H9 (cell line): ENCODE data around the gene PTPRN2. TPM values are rescaled to one million over a fixed set of nuclear protein-coding genes. Genes with fewer than 3 reads are reported as not detected.

Experiments used
- DNase-seq: peaks from one replicate; pipeline ENCODE4 v3.0.0-alpha.2; 2017
- H2AFZ ChIP-seq: one replicate; pipeline ENCODE4 v1.6.1; 2013; ENCODE audit warnings: mild to moderate bottlenecking, low read length, control low read depth, moderate library complexity
- H2AK5ac ChIP-seq: 2 replicates; pipeline ENCODE4 v1.6.1; 2013; ENCODE audit warnings: low read length, control low read depth, mixed read lengths; ENCODE audit not compliant: insufficient read length
- H2BK120ac ChIP-seq: one replicate; pipeline ENCODE4 v1.6.1; 2013; ENCODE audit warnings: low read depth, mild to moderate bottlenecking, low read length, control low read depth, inconsistent platforms; ENCODE audit not compliant: poor library complexity, severe bottlenecking
- H2BK12ac ChIP-seq: 2 replicates; pipeline ENCODE4 v1.6.1; 2013; ENCODE audit warnings: low read length, control low read depth, mixed read lengths, low read depth; ENCODE audit not compliant: insufficient read length
- H2BK15ac ChIP-seq: 2 replicates; pipeline ENCODE4 v1.6.1; 2013; ENCODE audit warnings: low read depth, low read length, control low read depth
- H2BK20ac ChIP-seq: one replicate; pipeline ENCODE4 v1.6.1; 2013; ENCODE audit warnings: low read depth, mild to moderate bottlenecking, low read length, control low read depth, inconsistent platforms; ENCODE audit not compliant: poor library complexity, severe bottlenecking
- H2BK5ac ChIP-seq: 2 replicates; pipeline ENCODE4 v1.6.1; 2013; ENCODE audit warnings: low read length, control low read depth, mixed read lengths; ENCODE audit not compliant: insufficient read length
- H3K14ac ChIP-seq: 2 replicates; pipeline ENCODE4 v1.6.1; 2013; ENCODE audit warnings: low read length, control low read depth; ENCODE audit not compliant: insufficient read depth
- H3K18ac ChIP-seq: 2 replicates; pipeline ENCODE4 v1.6.1; 2013; ENCODE audit warnings: low read depth, mild to moderate bottlenecking, mixed read lengths, low read length, control low read depth; ENCODE audit not compliant: insufficient read length
- H3K23ac ChIP-seq: 2 replicates; pipeline ENCODE4 v1.6.1; 2013; ENCODE audit warnings: low read length, control low read depth, mixed read lengths, low read depth; ENCODE audit not compliant: insufficient read length
- H3K23me2 ChIP-seq: 2 replicates; pipeline ENCODE4 v1.6.1; 2013; ENCODE audit warnings: low read depth, mild to moderate bottlenecking, mixed read lengths, low read length, control low read depth; ENCODE audit not compliant: insufficient read length, poor library complexity, severe bottlenecking
- H3K27ac ChIP-seq: 2 replicates; pipeline ENCODE4 v1.5.1; 2013; ENCODE audit warnings: low read length, control low read depth, mixed read lengths, low read depth; ENCODE audit not compliant: insufficient read length
- H3K27me3 ChIP-seq: 2 replicates; pipeline ENCODE4 v1.6.1; 2013; ENCODE audit warnings: low read length, control low read depth, inconsistent platforms; ENCODE audit not compliant: insufficient read depth
- H3K4ac ChIP-seq: 2 replicates; pipeline ENCODE4 v1.6.1; 2013; ENCODE audit warnings: low read depth, mild to moderate bottlenecking, control low read depth, inconsistent platforms, low read length, moderate library complexity
- H3K4me1 ChIP-seq: 2 replicates; pipeline ENCODE4 v1.6.1; 2013; ENCODE audit warnings: low read length, control low read depth, inconsistent platforms; ENCODE audit not compliant: insufficient read depth
- H3K4me2 ChIP-seq: 2 replicates; pipeline ENCODE4 v1.6.1; 2013; ENCODE audit warnings: low read length, control low read depth, mixed read lengths; ENCODE audit not compliant: insufficient read length, insufficient read depth
- H3K56ac ChIP-seq: 2 replicates; pipeline ENCODE4 v1.6.1; 2013; ENCODE audit warnings: low read depth, mild to moderate bottlenecking, mixed read lengths, low read length, control low read depth; ENCODE audit not compliant: insufficient read length
- H3K79me1 ChIP-seq: 2 replicates; pipeline ENCODE4 v1.6.1; 2013; ENCODE audit warnings: low read depth, mild to moderate bottlenecking, moderate library complexity, low read length, control low read depth, inconsistent platforms; ENCODE audit not compliant: insufficient read depth, poor library complexity, severe bottlenecking
- H3K79me2 ChIP-seq: 2 replicates; pipeline ENCODE4 v1.6.1; 2013; ENCODE audit warnings: low read length, control low read depth, inconsistent platforms; ENCODE audit not compliant: insufficient read depth
- H3K9ac ChIP-seq: 2 replicates; pipeline ENCODE4 v1.6.1; 2013; ENCODE audit warnings: low read length, control low read depth, mixed read lengths; ENCODE audit not compliant: insufficient read length; ENCODE audit errors: extremely low read depth
- H3K9me3 ChIP-seq: one replicate; pipeline ENCODE4 v1.6.1; 2013; ENCODE audit warnings: low read depth, low read length, inconsistent platforms; ENCODE audit not compliant: control insufficient read depth
- H3T11ph ChIP-seq: one replicate; pipeline ENCODE4 v1.6.1; 2013; ENCODE audit warnings: mild to moderate bottlenecking, low read length, control low read depth, inconsistent platforms
- H4K20me1 ChIP-seq: one replicate; pipeline ENCODE4 v1.6.1; 2013; ENCODE audit not compliant: control insufficient read depth, insufficient read length, insufficient read depth
- H4K5ac ChIP-seq: 2 replicates; pipeline ENCODE4 v1.6.1; 2013; ENCODE audit warnings: low read depth, mild to moderate bottlenecking, mixed read lengths, low read length, control low read depth; ENCODE audit not compliant: insufficient read length
- H4K8ac ChIP-seq: replicated peaks from 2 replicates; pipeline ENCODE4 v1.6.1; 2013; ENCODE audit warnings: low read length, control low read depth, mixed read lengths, low read depth; ENCODE audit not compliant: insufficient read length
- H4K91ac ChIP-seq: 2 replicates; pipeline ENCODE4 v1.6.1; 2013; ENCODE audit warnings: low read depth, mild to moderate bottlenecking, moderate library complexity, mixed read lengths, low read length, control low read depth; ENCODE audit not compliant: insufficient read length
- H3K27ac Mint-ChIP-seq, 3 experiments: 2 replicates in 2 of 3; 3 replicates in 1 of 3; pipeline ENCODE4 v1.8.0; 2020 to 2021; ENCODE audit warnings: mixed read lengths in 3 of 3, mild to moderate bottlenecking in 1 of 3, moderate library complexity in 1 of 3
- H3K27me3 Mint-ChIP-seq: 2 replicates; pipeline ENCODE4 v1.8.0; 2021; ENCODE audit warnings: low read depth, mild to moderate bottlenecking, moderate library complexity, mixed read lengths
- H3K36me3 Mint-ChIP-seq, 3 experiments: 2 replicates in 2 of 3; 3 replicates in 1 of 3; pipeline ENCODE4 v1.8.0; 2020 to 2021; ENCODE audit warnings: low read depth in 3 of 3, mixed read lengths in 3 of 3; ENCODE audit not compliant: insufficient read depth in 1 of 3
- H3K4me1 Mint-ChIP-seq, 2 experiments: 2 replicates each; pipeline ENCODE4 v1.8.0; 2020; ENCODE audit warnings: mixed read lengths in 2 of 2
- H3K4me3 Mint-ChIP-seq, 2 experiments: 2 replicates in 1 of 2; 3 replicates in 1 of 2; pipeline ENCODE4 v1.8.0; 2020 to 2021; ENCODE audit warnings: mild to moderate bottlenecking in 2 of 2, mixed read lengths in 2 of 2, moderate library complexity in 1 of 2
- H3K9me3 Mint-ChIP-seq, 2 experiments: 2 replicates in 1 of 2; 3 replicates in 1 of 2; pipeline ENCODE4 v1.8.0; 2020; ENCODE audit warnings: mild to moderate bottlenecking in 2 of 2, mixed read lengths in 2 of 2, moderate library complexity in 1 of 2
- WGBS: extraction: QIAGEN DNeasy Blood & Tissue Kit; methylation state at CpG from one replicate; pipeline ENCODE4 v1.1.7; 2013; ENCODE audit warnings: missing lambda C conversion rate, low lambda C conversion rate, mixed read lengths; ENCODE audit not compliant: insufficient read length; ENCODE audit errors: extremely low coverage; 5-methylcytosine and 5-hydroxymethylcytosine counted together
- total RNA-seq: library from RNA; stranded (reverse); gene quantifications from 2 replicates; pipeline ENCODE4 v1.2.1, GENCODE V29; 2021
- TF ChIP-seq, protein P1 (sequence below): fragments of 200-600 bp; sonication (generic); conservative IDR thresholded peaks from 3 replicates; pipeline ENCODE4 v1.8.0; 2021; ENCODE audit warnings: antibody characterized with exemption, mild to moderate bottlenecking

The PTPRN2 gene
- total RNA-seq, 1 experiment from 2014 or later = 5.2 TPM

DNA sequence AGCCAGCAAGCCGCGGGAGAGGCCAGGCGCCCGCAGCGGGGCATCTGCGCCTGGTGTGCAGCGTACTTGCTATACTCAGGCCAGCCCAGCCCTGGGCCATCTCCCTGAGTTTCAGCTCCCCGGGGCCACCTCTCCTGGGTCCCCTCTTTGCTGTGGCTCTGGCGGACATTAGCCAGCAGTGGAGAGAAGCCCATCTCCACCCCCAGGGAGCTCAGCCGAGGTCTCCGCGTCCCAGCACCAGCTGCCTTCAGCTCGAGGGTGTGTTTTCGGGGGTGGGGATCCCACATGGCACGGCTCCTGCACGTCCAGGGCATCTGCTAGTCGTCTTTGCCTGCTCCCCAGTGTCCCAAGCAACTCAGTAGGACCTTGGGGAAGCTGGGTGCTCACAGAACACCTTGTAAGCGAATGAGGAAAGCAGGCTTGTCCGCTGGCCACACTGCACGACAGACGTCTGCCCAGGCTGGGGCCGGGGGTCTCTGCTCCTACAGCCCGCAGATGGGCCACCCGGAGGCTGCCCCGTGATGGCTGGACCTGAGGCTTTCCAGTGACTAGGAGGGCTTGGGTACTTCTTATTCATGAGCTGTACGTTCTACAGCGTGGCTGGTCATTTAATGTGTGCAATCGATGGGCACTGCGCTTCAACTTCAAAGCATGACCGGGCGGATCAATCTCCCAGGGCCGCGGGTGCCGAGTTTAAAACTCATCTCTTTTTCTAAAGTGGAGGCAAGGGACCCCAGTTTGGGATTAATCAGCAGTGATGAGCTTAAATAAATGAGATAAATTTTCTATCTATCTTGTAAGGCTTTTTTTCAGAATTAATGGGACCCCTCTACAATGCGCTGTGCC is 795.2 kb downstream of the PTPRN2 start:
- H3K9ac ChIP-seq = no peak overlapping the region
- no peak overlapping the region for H2BK120ac ChIP-seq
- peaks cover 41 to 47% of the 10 kb centered on the region in 2 experiments for H3K4me1 Mint-ChIP-seq
- no peaks in the 10 kb centered on the region; the same call in 1 of the 2 replicates for H3K27me3 ChIP-seq
- no peaks in the 10 kb centered on the region for H3K9me3 ChIP-seq
- no peak overlapping the region for H4K91ac ChIP-seq
- H3K23ac ChIP-seq = no peak overlapping the region
- H3K23me2 ChIP-seq = no peaks in the 10 kb centered on the region
- no peak overlapping the region for H4K8ac ChIP-seq
- DNase-seq = no peak
- no peak overlapping the region; a peak in 1 of 7 replicates for H3K27ac Mint-ChIP-seq
- no peak overlapping the region for H3K18ac ChIP-seq
- H3K36me3 Mint-ChIP-seq = peaks cover 0 to 10% (median 0%) of the 10 kb centered on the region in 3 experiments; a peak in 3 of 7 replicates
- TF ChIP-seq, protein P1, sequence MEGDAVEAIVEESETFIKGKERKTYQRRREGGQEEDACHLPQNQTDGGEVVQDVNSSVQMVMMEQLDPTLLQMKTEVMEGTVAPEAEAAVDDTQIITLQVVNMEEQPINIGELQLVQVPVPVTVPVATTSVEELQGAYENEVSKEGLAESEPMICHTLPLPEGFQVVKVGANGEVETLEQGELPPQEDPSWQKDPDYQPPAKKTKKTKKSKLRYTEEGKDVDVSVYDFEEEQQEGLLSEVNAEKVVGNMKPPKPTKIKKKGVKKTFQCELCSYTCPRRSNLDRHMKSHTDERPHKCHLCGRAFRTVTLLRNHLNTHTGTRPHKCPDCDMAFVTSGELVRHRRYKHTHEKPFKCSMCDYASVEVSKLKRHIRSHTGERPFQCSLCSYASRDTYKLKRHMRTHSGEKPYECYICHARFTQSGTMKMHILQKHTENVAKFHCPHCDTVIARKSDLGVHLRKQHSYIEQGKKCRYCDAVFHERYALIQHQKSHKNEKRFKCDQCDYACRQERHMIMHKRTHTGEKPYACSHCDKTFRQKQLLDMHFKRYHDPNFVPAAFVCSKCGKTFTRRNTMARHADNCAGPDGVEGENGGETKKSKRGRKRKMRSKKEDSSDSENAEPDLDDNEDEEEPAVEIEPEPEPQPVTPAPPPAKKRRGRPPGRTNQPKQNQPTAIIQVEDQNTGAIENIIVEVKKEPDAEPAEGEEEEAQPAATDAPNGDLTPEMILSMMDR = no peak
- H3K14ac ChIP-seq = no peak overlapping the region
- no peak overlapping the region for H4K5ac ChIP-seq
- peaks cover 6% of the 10 kb centered on the region; the same call in 1 of the 2 replicates for H3K4me1 ChIP-seq
- H3K4me3 Mint-ChIP-seq = no peak overlapping the region
- H2BK15ac ChIP-seq = no peak overlapping the region
- peaks cover 6% of the 10 kb centered on the region for H3K27me3 Mint-ChIP-seq
- no CpG with 5 or more reads among the region's 35 CpGs for WGBS
- H3K9me3 Mint-ChIP-seq = no peaks in the 10 kb centered on the region
- H2BK5ac ChIP-seq = no peak overlapping the region
- no peaks in the 10 kb centered on the region for H3K79me2 ChIP-seq
- H2AFZ ChIP-seq = no peak overlapping the region
- no peak overlapping the region for H2BK12ac ChIP-seq
- H2AK5ac ChIP-seq = no peak overlapping the region
- no peak overlapping the region for H3K27ac ChIP-seq
- H4K20me1 ChIP-seq = no peaks in the 10 kb centered on the region
- no peak overlapping the region for H3T11ph ChIP-seq
- H3K4ac ChIP-seq = no peak overlapping the region
- no peak overlapping the region for H3K56ac ChIP-seq
- H3K4me2 ChIP-seq = no peak overlapping the region
- no peak overlapping the region for H2BK20ac ChIP-seq
- H3K79me1 ChIP-seq = no peaks in the 10 kb centered on the region
